Measurements from ENCODE around the gene GALNT7. TPM values are rescaled to one million over a fixed set of nuclear protein-coding genes. Genes with fewer than 3 reads are reported as not detected.

The GALNT7 gene
- total RNA-seq, 1 donor from 2014 or later: 22.0 TPM

- no peak for TF ChIP-seq CTCF (IDR thresholded peaks at IDR 0.05)
- Histone ChIP-seq H3K4me1 (peaks cover 22% of the 10 kb centered on the region), H3K27me3 (ENCODE audit: low read depth) (no peaks in the 10 kb centered on the region), H3K36me3 (peaks cover 54% of the 10 kb centered on the region), H3K9me3 (no peaks in the 10 kb centered on the region), H3K27ac (no peak overlapping the region), H3K4me3 (no peak overlapping the region)
- intact Hi-C loops (cut with DNase I): no loop called here
- ATAC-seq: no peak
- DNase-seq: no peak
Measured at GRCh38 chr4:173330590-173330989, 162.0 kb downstream of the GALNT7 start.

- DNase-seq (no peak), ATAC-seq (no peak)
- Histone ChIP-seq H3K27ac (peak overlapping the region; percentile 97), H3K36me3 (peaks cover 41% of the 10 kb centered on the region), H3K4me3 (peak overlapping the region; percentile 85), H3K4me1 (peaks cover 23% of the 10 kb centered on the region), H3K9me3 (no peaks in the 10 kb centered on the region), H3K27me3 (ENCODE audit: low read depth) (no peaks in the 10 kb centered on the region)
- intact Hi-C loops (cut with DNase I): no loop called here
- TF ChIP-seq CTCF (IDR thresholded peaks at IDR 0.05): no peak
Measured at GRCh38 chr4:173332021-173332487, 163.4 kb downstream of the GALNT7 start.

GRCh38 chr4:173332963-173333657, 164.5 kb downstream of the GALNT7 start:
- peak overlapping the region; percentile 97 for H3K27ac ChIP-seq
- DNase-seq: no peak
- peaks cover 23% of the 10 kb centered on the region for H3K4me1 ChIP-seq
- TF ChIP-seq CTCF (IDR thresholded peaks at IDR 0.05): no peak
- peaks cover 31% of the 10 kb centered on the region for H3K36me3 ChIP-seq
- peak overlapping the region; percentile 85 for H3K4me3 ChIP-seq
- H3K9me3 ChIP-seq: no peaks in the 10 kb centered on the region
- no peaks in the 10 kb centered on the region for H3K27me3 ChIP-seq (ENCODE audit: low read depth)
- ATAC-seq: peak in 1 of 2 donors; percentile 8
- intact Hi-C loops (cut with DNase I): no loop called here

GRCh38 chr4:173333658-173334084, 165.1 kb downstream of the GALNT7 start:
- Histone ChIP-seq H3K36me3 (peaks cover 31% of the 10 kb centered on the region), H3K4me3 (peak overlapping the region; percentile 85), H3K27ac (peak overlapping the region; percentile 97), H3K27me3 (ENCODE audit: low read depth) (no peaks in the 10 kb centered on the region), H3K9me3 (no peaks in the 10 kb centered on the region), H3K4me1 (peaks cover 23% of the 10 kb centered on the region)
- ATAC-seq: peak; percentile 64 to 76
- intact Hi-C loops (cut with DNase I): no loop called here
- TF ChIP-seq CTCF (IDR thresholded peaks at IDR 0.05): no peak
- peak; percentile 77 for DNase-seq

- DNase-seq: peak; percentile 100
- peak within 1 kb of the TSS; percentile 85 for H3K4me3 ChIP-seq
- H3K36me3 ChIP-seq: peaks cover 28% of the 10 kb centered on the region
- TF ChIP-seq CTCF (IDR thresholded peaks at IDR 0.05): no peak
- ATAC-seq: peak; percentile 97 to 99
- H3K27me3 ChIP-seq (ENCODE audit: low read depth): no peaks in the 10 kb centered on the region
- no peaks in the 10 kb centered on the region for H3K9me3 ChIP-seq
- H3K4me1 ChIP-seq: peaks cover 23% of the 10 kb centered on the region
- peak within 1 kb of the TSS; percentile 97 for H3K27ac ChIP-seq
- intact Hi-C loops (cut with DNase I): no loop called here
Measured at GRCh38 chr4:173334085-173334890, 165.7 kb downstream of the GALNT7 start, which contains the start of gene HMGB2. Gene HMGB2, minus strand, starts transcription at chr4:173334358. Its CDS starts 709 bp downstream, at chr4:173333649.

Data from lower lobe of right lung (tissue), 2 donors.